Fibroblast of lung (primary cell): ENCODE measurements around the gene MSANTD1.

Experiments
- CTCF ChIP-seq, 2 donors: IDR thresholded peaks in 1 of 2; conservative IDR thresholded peaks in 1 of 2; 1 replicate in 1 of 2; 2 replicates in 1 of 2; pipeline ENCODE4 v1.5.1; 2011 to 2012; ENCODE audit warnings: low read length in 2 of 2, control low read depth in 1 of 2, inconsistent platforms in 1 of 2, low read depth in 1 of 2, mild to moderate bottlenecking in 1 of 2
- EZH2 ChIP-seq: IDR thresholded peaks from 2 replicates; pipeline ENCODE4 v1.5.1; 2012; ENCODE audit warnings: low read length, control low read depth, mild to moderate bottlenecking; ENCODE audit errors: missing control alignments

DNA sequence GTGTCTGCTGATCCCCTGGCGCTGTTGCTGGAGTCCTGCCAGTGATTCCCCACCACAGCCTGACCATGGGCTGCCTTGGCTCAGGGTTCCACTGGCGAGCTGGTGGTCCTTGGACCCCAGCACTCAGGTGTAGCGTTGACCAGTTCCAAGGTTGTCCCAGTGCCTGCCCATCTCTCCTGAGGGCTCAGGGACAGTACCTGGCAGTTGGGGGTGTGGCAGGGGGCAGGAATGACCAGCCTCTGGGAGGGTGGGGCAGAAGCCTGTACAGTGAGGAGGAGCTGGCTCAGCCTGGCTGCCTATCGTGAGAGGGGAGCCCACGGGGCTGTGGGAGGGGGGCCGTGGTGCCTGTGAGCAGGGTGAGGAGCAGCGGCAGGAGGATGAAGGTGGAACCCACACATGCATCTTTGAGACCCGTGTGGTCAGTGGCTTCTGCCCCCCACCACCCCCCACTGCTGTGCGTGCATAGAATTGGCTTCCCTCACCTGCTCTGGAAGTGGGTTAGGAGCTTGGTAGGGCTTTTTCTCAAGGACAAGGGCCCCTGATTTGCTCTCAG, 12.6 kb upstream of the MSANTD1 start:
- TF ChIP-seq EZH2 (no peak), CTCF (conservative IDR thresholded peaks at IDR 0.05 in 1 of 2, IDR thresholded peaks at IDR 0.05 in 1 of 2; ENCODE audit: low read depth in 1 of 2, low read length in 2 of 2) (no peak)
